GM23338 (cell line): ENCODE data around the gene PTGIR. TPM values are rescaled to one million over a fixed set of nuclear protein-coding genes. Genes with fewer than 3 reads are reported as not detected.

Experiments
- ATAC-seq: fragments of 200-7000 bp; cut with Tn5 transposase; 3 replicates; pipeline ENCODE4 v1.9.1; 2020
- DNase-seq: peaks from one replicate; pipeline ENCODE4 v3.0.0-alpha.2; 2015; ENCODE audit warnings: low spot score
- H2AFZ ChIP-seq: fragments of 200-600 bp; sonication (generic); 2 replicates; pipeline ENCODE4 v1.8.0; 2016; ENCODE audit warnings: antibody characterized with exemption, mild to moderate bottlenecking, moderate library complexity
- H3F3A ChIP-seq: fragments of 200-600 bp; sonication (generic); replicated peaks from 2 replicates; pipeline ENCODE4 v1.8.0; 2017; ENCODE audit warnings: antibody characterized with exemption, mixed run types, low read depth
- H3K27ac ChIP-seq: fragments of 200-600 bp; sonication (generic); 2 replicates; pipeline ENCODE4 v1.6.1; 2016; ENCODE audit warnings: low read depth
- H3K27me3 ChIP-seq: fragments of 200-600 bp; sonication (generic); 2 replicates; pipeline ENCODE4 v1.8.0; 2016; ENCODE audit warnings: mild to moderate bottlenecking, mixed run types, moderate library complexity; ENCODE audit not compliant: insufficient read depth
- H3K36me3 ChIP-seq: fragments of 200-600 bp; sonication (generic); 2 replicates; pipeline ENCODE4 v1.8.0; 2016; ENCODE audit warnings: mild to moderate bottlenecking; ENCODE audit not compliant: insufficient read depth
- H3K4me1 ChIP-seq: fragments of 200-600 bp; sonication (generic); 2 replicates; pipeline ENCODE4 v1.8.0; 2016; ENCODE audit warnings: mild to moderate bottlenecking, moderate library complexity; ENCODE audit not compliant: insufficient read depth
- H3K4me2 ChIP-seq: fragments of 200-600 bp; sonication (generic); 2 replicates; pipeline ENCODE4 v1.7.1; 2017; ENCODE audit warnings: mixed run types
- H3K4me3 ChIP-seq: fragments of 200-600 bp; sonication (generic); 2 replicates; pipeline ENCODE4 v1.6.1; 2016; ENCODE audit warnings: mixed run types
- H3K79me2 ChIP-seq: fragments of 200-600 bp; sonication (generic); replicated peaks from 2 replicates; pipeline ENCODE4 v1.8.0; 2017; ENCODE audit warnings: mild to moderate bottlenecking; ENCODE audit not compliant: insufficient read depth
- H3K9me2 ChIP-seq: fragments of 200-600 bp; sonication (generic); 2 replicates; pipeline ENCODE4 v1.8.0; 2017; ENCODE audit not compliant: insufficient read depth
- H4K20me1 ChIP-seq: fragments of 200-600 bp; sonication (generic); replicated peaks from 2 replicates; pipeline ENCODE4 v1.8.0; 2017; ENCODE audit warnings: mild to moderate bottlenecking; ENCODE audit not compliant: insufficient read depth
- H3K27ac Mint-ChIP-seq: 2 replicates; pipeline ENCODE4 v1.8.0; 2020; ENCODE audit warnings: inconsistent platforms, mild to moderate bottlenecking, moderate library complexity, mixed read lengths
- H3K27me3 Mint-ChIP-seq: 3 replicates; pipeline ENCODE4 v1.8.0; 2022; ENCODE audit warnings: low read depth, mild to moderate bottlenecking, moderate library complexity, mixed read lengths, inconsistent platforms; ENCODE audit not compliant: insufficient read depth, poor library complexity
- H3K36me3 Mint-ChIP-seq: 3 replicates; pipeline ENCODE4 v1.8.0; 2021; ENCODE audit warnings: low read depth, mild to moderate bottlenecking, inconsistent platforms, moderate library complexity, mixed read lengths
- H3K4me1 Mint-ChIP-seq: 3 replicates; pipeline ENCODE4 v1.8.0; 2020; ENCODE audit warnings: mild to moderate bottlenecking, inconsistent platforms, mixed read lengths
- H3K4me3 Mint-ChIP-seq: 3 replicates; pipeline ENCODE4 v1.8.0; 2021; ENCODE audit warnings: moderate library complexity, mild to moderate bottlenecking, inconsistent platforms, mixed read lengths
- H3K9me3 Mint-ChIP-seq: 3 replicates; pipeline ENCODE4 v1.8.0; 2020; ENCODE audit warnings: moderate library complexity, mild to moderate bottlenecking, inconsistent platforms, mixed read lengths
- CREB1 ChIP-seq: fragments of 250-450 bp; sonication (Bioruptor Pico); IDR thresholded peaks from 2 replicates; pipeline ENCODE4 v1.5.0; 2020; ENCODE audit warnings: low read depth, mild to moderate bottlenecking, moderate library complexity
- EZH2 ChIP-seq: fragments of 200-600 bp; sonication (generic); IDR thresholded peaks from one replicate; pipeline ENCODE4 v1.8.0; 2017; ENCODE audit warnings: antibody characterized with exemption, mild to moderate bottlenecking, low read depth; ENCODE audit not compliant: unreplicated experiment
- EZH2phosphoT487 ChIP-seq: fragments of 200-600 bp; sonication (generic); IDR thresholded peaks from one replicate; pipeline ENCODE4 v1.8.1; 2018; ENCODE audit warnings: antibody characterized with exemption; ENCODE audit not compliant: unreplicated experiment
- JUNB ChIP-seq: IDR thresholded peaks from one replicate; pipeline ENCODE4 v1.6.1; 2016; ENCODE audit warnings: antibody characterized with exemption; ENCODE audit not compliant: unreplicated experiment
- NANOG ChIP-seq: IDR thresholded peaks from 2 replicates; pipeline ENCODE4 v1.6.1; 2016; ENCODE audit warnings: antibody characterized with exemption, borderline replicate concordance
- POLR2AphosphoS5 ChIP-seq: IDR thresholded peaks from 2 replicates; pipeline ENCODE4 v1.6.1; 2016; ENCODE audit warnings: antibody characterized with exemption, low read depth
- STAT1 ChIP-seq: IDR thresholded peaks from one replicate; pipeline ENCODE4 v1.6.1; 2016; ENCODE audit warnings: antibody characterized with exemption; ENCODE audit not compliant: unreplicated experiment
- ZNF114 ChIP-seq: fragments of 250-450 bp; sonication (Bioruptor Pico); IDR thresholded peaks from 2 replicates; pipeline ENCODE4 v1.5.0; 2020; ENCODE audit warnings: mild to moderate bottlenecking, moderate library complexity
- ZNF331 ChIP-seq: fragments of 250-450 bp; sonication (Bioruptor Pico); IDR thresholded peaks from 2 replicates; pipeline ENCODE4 v1.5.0; 2020; ENCODE audit warnings: low read depth, mild to moderate bottlenecking, moderate library complexity
- polyA plus RNA-seq: library from polyadenylated mRNA; unstranded; fragments of >200 nt; fragmentation: Nextera tagmentation; extraction: Ambion mirVana; gene quantifications from 2 replicates; pipeline ENCODE4 v1.2.1, GENCODE V29; 2016
- total RNA-seq: library from RNA; depleted of rRNA; stranded (reverse); fragments of >200 nt; shearing (Covaris generic); gene quantifications from 2 replicates; pipeline ENCODE4 v1.2.3, GENCODE V29; 2014
- TF ChIP-seq, protein P1 (sequence below), 2 experiments: fragments of 200-600 bp in 1 of 2; sonication (generic) in 1 of 2; conservative IDR thresholded peaks; 2 replicates each; pipeline versions ENCODE4 v1.5.1 to v1.6.1; 2016 to 2017; ENCODE audit warnings: antibody characterized with exemption in 2 of 2, low read depth in 2 of 2, mild to moderate bottlenecking in 2 of 2, moderate library complexity in 1 of 2
- TF ChIP-seq, protein P2 (sequence below): IDR thresholded peaks from one replicate; pipeline ENCODE4 v1.6.1; 2018; ENCODE audit warnings: antibody characterized with exemption; ENCODE audit not compliant: unreplicated experiment
- TF ChIP-seq, protein P3 (sequence below): IDR thresholded peaks from 2 replicates; pipeline ENCODE4 v1.6.1; 2016; ENCODE audit warnings: antibody characterized with exemption

The PTGIR gene
- total and polyA plus RNA-seq, 2 experiments from 2014 or later, result not detected

DNA sequence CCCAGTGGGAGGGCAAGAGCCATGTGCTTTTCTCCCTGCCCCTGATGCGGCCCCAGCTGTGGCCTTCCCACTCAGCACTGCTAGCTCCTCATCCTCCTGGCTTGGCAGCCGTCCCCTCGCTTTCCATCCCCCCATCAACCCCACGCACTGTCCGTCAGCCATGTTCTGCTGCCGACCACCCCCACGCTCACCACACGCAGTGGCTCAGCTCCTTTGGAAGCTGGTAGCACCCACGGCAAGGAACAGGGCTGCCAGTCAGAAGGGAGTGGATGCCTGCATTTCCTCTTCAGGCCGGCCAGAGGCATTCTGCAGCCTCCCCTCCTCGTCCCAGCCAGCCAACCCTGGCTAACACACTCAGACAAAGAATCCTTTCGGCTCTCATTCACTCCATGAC, 17.4 kb downstream of the PTGIR start (continued):
- TF ChIP-seq JUNB (no peak), NANOG (no peak)
- TF ChIP-seq, protein P1, sequence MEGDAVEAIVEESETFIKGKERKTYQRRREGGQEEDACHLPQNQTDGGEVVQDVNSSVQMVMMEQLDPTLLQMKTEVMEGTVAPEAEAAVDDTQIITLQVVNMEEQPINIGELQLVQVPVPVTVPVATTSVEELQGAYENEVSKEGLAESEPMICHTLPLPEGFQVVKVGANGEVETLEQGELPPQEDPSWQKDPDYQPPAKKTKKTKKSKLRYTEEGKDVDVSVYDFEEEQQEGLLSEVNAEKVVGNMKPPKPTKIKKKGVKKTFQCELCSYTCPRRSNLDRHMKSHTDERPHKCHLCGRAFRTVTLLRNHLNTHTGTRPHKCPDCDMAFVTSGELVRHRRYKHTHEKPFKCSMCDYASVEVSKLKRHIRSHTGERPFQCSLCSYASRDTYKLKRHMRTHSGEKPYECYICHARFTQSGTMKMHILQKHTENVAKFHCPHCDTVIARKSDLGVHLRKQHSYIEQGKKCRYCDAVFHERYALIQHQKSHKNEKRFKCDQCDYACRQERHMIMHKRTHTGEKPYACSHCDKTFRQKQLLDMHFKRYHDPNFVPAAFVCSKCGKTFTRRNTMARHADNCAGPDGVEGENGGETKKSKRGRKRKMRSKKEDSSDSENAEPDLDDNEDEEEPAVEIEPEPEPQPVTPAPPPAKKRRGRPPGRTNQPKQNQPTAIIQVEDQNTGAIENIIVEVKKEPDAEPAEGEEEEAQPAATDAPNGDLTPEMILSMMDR (conservative IDR thresholded peaks at IDR 0.05; ENCODE audit: low read depth in 2 of 2), result no peak

DNA sequence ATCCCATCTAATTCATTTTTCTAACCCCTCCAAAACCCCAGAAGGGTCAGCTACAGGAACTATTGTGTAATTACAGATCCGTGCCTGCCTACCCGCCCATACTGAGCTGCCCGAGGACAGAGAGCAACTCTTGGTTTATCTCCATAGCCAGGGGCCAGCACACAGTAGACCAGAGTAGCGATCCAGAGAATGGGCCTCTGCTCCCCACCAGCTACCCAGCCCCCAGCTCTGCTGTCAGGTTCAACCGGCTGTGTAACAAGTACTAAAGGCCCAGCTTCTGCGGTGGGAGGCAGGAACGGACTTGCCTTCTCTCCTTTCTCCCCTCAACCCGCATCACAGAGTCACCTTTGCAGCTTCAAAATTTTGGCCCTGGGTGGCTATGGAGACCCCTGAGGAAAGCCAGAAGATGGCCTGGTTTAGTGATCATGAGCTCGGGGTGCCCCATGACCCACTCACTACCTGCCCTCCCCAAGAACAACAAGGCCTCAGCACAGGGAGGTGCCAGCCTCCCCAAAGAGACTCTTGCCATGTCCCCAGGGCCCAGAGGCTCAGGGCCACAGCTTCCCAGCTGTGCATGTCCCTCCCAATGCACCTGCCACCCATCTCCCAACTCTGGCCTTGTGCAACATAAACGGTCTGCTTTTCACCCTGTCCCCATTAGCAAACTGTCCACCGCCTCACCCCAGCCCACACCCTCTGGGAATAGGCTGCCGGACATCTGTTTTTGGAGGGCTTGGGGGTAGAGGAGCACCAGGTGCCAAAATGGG, 18.0 kb downstream of the PTGIR start:
- no peak overlapping the region for H3K27ac Mint-ChIP-seq
- H3K4me3 Mint-ChIP-seq, result no peak overlapping the region; the same call in 2 of the 3 replicates
- H3K4me1 ChIP-seq, result peaks cover 11% of the 10 kb centered on the region
- H3K79me2 ChIP-seq, result peaks cover 34% of the 10 kb centered on the region
- peaks cover 17% of the 10 kb centered on the region for H3K27me3 Mint-ChIP-seq
- H3K27ac ChIP-seq, result no peak overlapping the region
- no peak overlapping the region for H3K4me3 ChIP-seq
- no peak for DNase-seq
- H3K4me2 ChIP-seq, result no peak overlapping the region
- H3K4me1 Mint-ChIP-seq, result peaks cover 20% of the 10 kb centered on the region
- H2AFZ ChIP-seq, result no peak overlapping the region
- ATAC-seq, result no peak
- no peaks in the 10 kb centered on the region for H3K9me3 Mint-ChIP-seq
- peaks cover 25% of the 10 kb centered on the region for H4K20me1 ChIP-seq
- no peaks in the 10 kb centered on the region for H3K9me2 ChIP-seq
- no peaks in the 10 kb centered on the region for H3K27me3 ChIP-seq
- H3K36me3 ChIP-seq, result peaks cover 21% of the 10 kb centered on the region; the same call in 1 of the 2 replicates
- peaks cover 40% of the 10 kb centered on the region for H3K36me3 Mint-ChIP-seq
- H3F3A ChIP-seq, result no peaks in the 10 kb centered on the region
- TF ChIP-seq JUNB (no peak), NANOG (no peak), ZNF114 (CRISPR knock-in tag) (no peak), POLR2AphosphoS5 (no peak), ZNF331 (CRISPR knock-in tag) (no peak), EZH2 (no peak), STAT1 (no peak), CREB1 (CRISPR knock-in tag) (no peak), EZH2phosphoT487 (no peak)
- TF ChIP-seq, protein P2, sequence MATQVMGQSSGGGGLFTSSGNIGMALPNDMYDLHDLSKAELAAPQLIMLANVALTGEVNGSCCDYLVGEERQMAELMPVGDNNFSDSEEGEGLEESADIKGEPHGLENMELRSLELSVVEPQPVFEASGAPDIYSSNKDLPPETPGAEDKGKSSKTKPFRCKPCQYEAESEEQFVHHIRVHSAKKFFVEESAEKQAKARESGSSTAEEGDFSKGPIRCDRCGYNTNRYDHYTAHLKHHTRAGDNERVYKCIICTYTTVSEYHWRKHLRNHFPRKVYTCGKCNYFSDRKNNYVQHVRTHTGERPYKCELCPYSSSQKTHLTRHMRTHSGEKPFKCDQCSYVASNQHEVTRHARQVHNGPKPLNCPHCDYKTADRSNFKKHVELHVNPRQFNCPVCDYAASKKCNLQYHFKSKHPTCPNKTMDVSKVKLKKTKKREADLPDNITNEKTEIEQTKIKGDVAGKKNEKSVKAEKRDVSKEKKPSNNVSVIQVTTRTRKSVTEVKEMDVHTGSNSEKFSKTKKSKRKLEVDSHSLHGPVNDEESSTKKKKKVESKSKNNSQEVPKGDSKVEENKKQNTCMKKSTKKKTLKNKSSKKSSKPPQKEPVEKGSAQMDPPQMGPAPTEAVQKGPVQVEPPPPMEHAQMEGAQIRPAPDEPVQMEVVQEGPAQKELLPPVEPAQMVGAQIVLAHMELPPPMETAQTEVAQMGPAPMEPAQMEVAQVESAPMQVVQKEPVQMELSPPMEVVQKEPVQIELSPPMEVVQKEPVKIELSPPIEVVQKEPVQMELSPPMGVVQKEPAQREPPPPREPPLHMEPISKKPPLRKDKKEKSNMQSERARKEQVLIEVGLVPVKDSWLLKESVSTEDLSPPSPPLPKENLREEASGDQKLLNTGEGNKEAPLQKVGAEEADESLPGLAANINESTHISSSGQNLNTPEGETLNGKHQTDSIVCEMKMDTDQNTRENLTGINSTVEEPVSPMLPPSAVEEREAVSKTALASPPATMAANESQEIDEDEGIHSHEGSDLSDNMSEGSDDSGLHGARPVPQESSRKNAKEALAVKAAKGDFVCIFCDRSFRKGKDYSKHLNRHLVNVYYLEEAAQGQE, result no peak
- TF ChIP-seq, protein P1 (conservative IDR thresholded peaks at IDR 0.05; ENCODE audit: low read depth in 2 of 2), result no peak
- TF ChIP-seq, protein P3, sequence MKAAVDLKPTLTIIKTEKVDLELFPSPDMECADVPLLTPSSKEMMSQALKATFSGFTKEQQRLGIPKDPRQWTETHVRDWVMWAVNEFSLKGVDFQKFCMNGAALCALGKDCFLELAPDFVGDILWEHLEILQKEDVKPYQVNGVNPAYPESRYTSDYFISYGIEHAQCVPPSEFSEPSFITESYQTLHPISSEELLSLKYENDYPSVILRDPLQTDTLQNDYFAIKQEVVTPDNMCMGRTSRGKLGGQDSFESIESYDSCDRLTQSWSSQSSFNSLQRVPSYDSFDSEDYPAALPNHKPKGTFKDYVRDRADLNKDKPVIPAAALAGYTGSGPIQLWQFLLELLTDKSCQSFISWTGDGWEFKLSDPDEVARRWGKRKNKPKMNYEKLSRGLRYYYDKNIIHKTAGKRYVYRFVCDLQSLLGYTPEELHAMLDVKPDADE, result no peak
